NCI-H1417 treated with DMSO at 0.1 percent for 48 hours (cell line): ENCODE measurements around the gene ZNF85.
"Not testable (repeated sequence)": the region's sequence is repeated elsewhere in the genome, so short reads cannot be mapped to it uniquely, and the experiment has no call there.

Experiments
- DNase-seq: peaks from one replicate; lab custom pipeline; 2025; lab: John Stamatoyannopoulos, UW

The ZNF85 gene

DNA sequence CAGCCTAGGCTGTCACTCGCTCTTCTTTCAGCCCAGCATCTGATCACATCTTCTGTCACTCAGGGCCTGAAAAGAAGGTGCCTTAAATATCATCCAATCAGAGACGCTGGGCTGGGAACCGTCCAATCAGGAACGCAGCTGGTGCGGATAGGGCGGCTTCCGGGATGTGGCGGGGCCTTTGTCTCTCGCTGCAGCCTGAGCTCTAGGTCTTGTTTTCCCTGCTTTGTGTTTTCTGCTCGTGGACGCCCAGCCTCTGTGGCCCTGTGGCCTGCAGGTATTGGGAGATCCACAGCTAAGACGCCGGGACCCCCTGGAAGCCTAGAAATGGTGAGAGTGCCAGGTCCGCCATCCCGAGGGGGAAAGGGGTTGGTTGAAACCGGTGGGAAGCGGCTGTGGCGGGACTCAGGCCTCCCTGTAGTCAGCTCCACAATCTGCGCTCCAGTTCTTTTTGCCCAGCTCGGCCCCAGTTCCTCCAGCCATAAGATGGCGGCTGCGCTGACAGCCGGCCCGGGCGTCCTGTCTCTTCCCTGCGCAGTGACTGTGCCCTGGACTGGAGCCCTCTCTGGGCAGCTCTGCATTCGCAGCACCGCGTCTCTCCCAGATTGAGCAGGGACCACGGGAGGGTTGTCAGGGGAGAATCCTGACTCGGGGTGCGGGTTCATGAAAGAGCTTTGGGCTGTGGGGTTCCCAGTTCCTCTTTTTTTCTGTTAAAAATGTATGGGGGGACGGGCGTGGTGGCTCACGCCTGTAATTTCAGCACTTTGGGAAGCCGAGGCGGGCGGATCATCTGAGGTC lies at the start of gene ZNF85:
TSS of gene ZNF85 (plus strand) at position 175 of the 795 bp plus-strand sequence. CDS start at position 325, 150 bp downstream.
- peak; percentile 81 for DNase-seq

DNA sequence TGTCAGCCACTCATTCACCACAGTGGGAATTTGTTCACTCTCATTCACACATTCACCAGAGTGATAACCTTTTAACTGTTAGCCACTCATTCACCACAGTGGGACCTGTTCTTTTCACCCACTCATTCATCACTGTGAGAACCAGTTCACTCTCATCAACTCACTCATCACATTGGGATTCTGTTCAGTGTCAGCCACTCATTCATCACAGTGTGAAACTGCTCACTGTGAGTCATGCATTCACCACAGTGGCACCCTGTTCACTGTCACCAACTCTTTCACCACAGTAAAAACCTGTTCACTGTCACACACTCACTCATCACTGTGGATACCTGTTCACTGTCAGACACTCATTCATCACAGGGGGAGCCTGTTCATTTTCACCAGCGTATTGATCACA lies 43.5 kb upstream of the ZNF85 start:
- no peak for DNase-seq

DNA sequence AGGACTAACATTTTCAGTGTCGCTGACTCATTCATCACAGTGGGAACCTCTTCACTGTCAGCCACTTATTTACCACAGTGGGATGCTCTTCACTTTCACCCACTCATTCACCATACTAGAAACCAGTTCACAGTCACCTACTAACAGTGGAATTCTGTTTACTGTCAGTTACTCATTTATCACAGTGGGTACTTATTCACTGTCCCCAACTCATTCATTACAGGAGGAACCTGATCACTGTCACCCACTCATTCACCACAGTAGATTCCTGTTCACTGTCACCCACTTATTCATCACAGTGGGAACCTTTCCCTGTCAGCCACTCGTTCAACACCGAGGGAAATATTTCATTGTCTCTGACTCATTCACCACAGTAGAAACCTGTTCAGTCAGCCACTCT lies 10.1 kb upstream of the ZNF85 start:
- no peak for DNase-seq

DNA sequence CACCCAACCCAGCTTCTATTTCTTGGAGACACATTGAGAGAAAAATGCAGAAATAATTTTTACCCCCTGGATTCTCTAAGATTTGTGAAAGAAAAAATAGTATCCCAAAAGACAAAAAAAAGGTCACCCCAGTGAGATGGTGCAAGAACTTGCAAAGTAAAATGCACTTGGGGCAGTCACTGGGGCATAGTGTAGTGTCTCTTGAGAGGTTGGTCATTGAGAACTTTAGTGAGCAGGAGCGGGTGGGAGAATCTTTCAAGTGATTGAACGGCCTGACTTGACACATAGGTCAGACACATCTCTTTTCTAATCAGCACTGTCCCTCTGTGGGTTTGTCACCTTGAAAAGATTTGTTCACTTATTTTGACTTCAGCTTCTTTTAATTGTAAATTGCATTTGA lies 2.4 kb downstream of the ZNF85 start:
- DNase-seq, result no peak

DNA sequence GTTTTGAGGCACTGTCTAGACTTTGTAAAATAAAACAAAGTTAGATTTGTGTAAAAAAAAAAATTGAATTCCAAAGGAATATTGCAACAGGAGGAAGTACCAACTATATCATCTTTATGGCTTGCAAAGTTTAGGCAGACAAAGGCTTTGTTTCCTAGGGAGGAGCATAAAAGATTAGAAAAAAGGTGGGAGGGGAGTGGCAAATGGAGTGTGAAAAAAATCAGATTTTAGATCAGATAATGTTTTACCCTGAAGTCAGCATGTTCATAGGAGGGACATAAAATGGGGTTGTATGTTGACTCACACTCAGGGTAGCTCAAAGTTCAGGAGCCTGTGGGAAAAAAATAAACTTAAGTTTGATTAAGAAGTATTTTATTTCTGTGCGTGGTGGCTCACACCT lies 3.7 kb downstream of the ZNF85 start:
- no peak for DNase-seq

DNA sequence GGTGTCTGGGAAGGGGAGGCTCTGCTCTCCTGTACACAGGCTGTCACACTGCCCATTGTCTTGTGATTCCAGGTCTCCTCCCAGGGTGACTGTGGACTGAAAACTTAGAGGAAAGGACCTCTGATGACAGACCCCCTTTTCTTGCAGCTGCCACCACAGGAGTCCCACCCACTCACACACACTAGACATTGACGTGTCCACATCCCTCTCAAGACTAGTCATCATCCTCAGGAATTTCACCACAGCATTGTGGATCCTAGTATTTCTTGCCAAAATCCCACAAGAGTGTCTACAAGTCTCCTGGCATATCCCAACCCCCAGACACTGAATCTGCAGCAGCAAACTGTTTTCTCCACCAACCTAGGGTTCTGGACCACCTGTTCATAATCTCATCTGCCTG lies 5.3 kb downstream of the ZNF85 start:
- DNase-seq, result no peak

DNA sequence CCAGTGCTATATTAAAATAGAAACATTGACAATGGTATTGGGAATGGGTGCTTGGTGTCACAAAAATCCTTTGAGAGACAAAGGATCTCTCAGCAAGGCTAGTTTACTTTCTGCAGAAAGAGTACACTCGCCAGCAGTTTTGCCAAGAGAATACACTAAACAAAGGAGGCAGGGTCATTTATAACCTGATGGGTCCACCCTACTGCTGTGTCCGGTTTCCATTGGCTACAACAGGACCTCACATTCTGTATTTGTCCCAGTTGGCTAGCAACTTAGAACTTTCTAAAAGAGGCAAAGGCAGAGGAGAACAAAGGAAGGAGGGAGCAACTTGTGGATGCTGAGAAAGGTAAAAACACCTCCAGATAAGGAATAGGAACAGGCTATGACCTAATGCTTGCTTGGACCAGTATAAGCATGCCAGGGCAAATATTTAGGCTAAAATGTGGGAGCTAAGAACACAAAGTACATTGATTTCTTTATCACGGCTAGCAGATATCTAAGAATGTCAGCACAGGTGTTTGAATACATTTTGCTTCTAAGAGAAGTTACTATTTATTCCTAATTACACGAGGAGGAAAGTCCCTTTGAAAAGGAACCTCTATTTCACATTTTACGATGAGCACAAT lies 13.4 kb downstream of the ZNF85 start:
- not testable (repeated sequence) for DNase-seq

DNA sequence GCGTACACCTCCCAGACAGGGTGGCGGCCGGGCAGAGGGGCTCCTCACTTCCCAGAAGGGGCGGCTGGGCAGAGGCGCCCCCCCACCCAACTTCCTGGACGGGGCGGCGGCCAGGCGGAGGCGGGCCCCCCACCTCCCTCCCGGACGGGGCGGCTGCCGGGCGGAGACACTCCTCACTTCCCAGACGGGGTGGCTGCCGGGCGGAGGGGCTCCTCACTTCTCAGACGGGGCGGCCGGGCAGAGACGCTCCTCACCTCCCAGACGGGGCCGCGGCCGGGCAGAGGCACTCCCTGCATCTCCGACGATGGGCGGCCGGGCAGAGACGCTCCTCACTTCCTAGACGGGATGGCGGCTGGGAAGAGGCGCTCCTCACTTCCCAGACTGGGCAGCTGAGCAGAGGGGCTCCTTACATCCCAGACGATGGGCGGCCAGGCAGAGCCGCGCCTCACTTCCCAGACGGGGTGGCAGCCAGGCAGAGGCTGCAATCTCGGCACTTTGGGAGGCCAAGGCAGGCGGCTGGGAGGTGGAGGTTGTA lies 29.6 kb downstream of the ZNF85 start:
- DNase-seq, result not testable (repeated sequence)

DNA sequence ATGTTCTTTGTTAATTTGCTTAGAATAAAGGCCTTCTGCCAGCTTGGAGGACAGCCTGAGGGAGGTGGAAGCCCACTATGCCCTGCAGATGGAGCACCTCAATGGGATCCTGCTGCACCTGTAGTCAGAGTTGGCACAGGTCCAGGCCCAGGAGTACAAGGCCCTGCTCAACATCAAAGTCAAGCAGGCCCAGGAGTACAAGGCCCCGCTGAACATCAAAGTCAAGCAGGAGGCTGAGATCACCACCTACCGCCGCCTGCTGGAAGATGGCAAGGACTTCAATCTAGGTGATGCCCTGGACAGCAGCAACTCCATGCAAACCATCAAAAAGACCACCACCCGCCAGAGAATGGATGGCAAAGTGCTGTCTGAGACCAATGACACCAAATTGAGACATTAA lies 41.7 kb downstream of the ZNF85 start:
- DNase-seq, result no peak

DNA sequence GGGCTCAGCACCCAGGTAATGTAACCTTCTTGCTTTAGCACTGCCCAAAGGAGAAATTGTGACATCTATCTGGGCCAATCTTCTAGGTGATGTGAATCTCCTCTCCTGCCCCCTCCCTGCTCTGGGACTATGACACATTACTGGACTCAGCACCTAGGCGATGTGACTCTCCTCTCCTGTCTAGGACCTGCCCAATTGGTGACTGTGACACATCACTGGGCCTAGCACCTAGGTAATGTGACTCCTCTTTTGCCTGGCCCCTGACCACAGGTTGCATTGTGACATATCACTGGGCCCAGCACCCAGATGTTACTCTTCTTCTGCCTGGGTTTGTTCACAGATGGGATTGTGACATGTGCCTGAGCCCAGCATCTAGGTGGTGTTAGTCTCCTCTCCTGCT lies 45.0 kb downstream of the ZNF85 start:
- no peak for DNase-seq

DNA sequence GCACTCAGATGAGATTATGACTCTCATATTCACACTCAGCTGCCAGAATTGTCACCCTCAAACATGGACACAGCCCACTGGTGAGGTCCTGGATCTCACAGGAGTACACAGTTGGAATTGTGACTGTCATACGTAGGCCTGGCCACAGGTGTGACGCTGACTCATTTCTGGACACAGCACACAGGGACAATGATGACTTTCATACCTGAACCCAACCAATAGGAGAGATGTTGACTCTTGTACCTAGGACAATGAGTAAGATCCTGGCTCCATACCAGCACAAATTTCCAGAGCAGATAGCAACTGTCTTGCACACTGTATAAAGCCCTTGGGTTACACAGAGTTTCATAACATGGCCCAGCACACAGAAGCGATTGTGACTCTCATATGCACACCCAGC lies 46.4 kb downstream of the ZNF85 start:
- no peak for DNase-seq

DNA sequence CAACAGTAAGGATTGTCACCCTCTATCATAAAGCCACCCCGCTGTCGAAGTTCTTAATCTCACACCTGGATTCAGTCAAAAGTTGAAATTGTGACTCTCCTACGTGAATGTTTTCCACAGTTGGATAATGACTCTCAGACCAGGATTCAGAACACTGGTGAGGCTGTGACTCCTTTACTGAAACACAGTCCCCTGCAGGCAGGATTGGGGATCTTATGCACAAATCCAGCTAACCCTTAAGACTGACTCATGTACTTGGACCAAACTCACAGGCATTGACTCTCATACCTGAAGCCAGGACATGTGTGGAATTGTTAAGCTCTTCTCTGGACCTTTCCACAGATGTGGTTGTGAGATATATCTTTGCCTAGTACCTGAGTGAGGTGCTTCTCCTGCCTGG lies 46.8 kb downstream of the ZNF85 start:
- no peak for DNase-seq

DNA sequence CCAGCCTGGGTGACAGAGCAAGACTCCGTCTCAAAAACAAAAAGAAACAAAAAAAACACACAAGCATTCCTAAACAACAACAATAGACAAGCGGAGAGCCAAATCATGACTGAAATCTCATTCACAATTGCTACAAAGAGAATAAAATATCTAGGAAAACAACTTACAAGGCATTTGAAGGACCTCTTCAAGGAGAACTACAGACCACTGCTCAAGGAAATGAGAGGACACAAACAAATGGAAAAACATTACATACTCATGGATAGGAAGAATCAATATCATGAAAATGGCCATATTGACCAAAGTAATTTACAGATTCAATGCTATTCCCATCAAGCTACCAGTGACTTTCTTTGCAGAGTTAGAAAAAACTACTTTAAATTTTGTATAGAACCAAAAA lies 69.7 kb downstream of the ZNF85 start:
- DNase-seq, result not testable (repeated sequence)

DNA sequence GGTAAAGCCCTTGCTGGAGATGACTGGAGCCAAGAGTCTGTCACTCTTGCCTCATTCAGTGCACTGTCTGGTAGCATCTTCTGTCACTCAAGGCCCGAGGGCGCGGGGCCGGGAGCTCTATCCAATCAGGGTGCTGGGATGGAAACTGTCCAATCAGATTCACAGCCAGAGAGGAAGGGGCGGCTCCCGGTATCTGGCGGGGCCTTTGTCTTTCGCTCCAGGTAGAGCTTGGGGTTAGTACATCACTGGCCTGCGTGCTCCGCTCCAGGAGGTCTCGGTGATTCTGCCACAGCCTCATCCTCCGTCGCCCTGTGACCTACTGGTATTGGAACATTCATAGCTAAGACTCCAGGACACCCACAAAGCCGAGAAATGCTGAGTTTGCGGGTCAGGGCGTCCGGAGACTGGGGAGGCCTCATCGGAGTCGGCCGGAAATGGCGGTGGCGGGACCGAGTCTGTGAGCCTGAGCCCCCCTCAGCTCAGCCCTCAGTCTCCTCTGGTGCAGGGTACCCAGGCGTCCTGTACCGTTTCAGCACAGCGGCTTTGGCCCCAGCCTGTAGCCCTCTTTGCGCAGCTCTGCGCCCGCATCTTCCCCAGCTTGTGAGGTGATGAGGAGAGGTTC lies 76.8 kb downstream of the ZNF85 start:
- peak; percentile 18 for DNase-seq
